GM20000 (cell line): Measurements from ENCODE around the gene TMTC3.
"Not testable (repeated sequence)": the region's sequence is repeated elsewhere in the genome, so short reads cannot be mapped to it uniquely, and the experiment has no call there.

ENCODE experiments used
- DNase-seq: peaks from one replicate; pipeline ENCODE4 v3.0.0; 2012; ENCODE audit warnings: low spot score
- CTCF ChIP-seq: IDR thresholded peaks from 2 replicates; pipeline ENCODE4 v1.5.1; 2012; ENCODE audit warnings: mild to moderate bottlenecking, control low read depth; ENCODE audit errors: extremely low read depth, missing control alignments

Gene TMTC3

GRCh38 chr12:88127099-88127498 is 15.0 kb upstream of the TMTC3 start:
- no peak for TF ChIP-seq CTCF
- DNase-seq = no peak

GRCh38 chr12:88127855-88128254 is 14.3 kb upstream of the TMTC3 start:
- DNase-seq = no peak
- TF ChIP-seq CTCF = no peak

- TF ChIP-seq CTCF = no peak
These were observed 9.7 kb upstream of the TMTC3 start for GRCh38 chr12:88132392-88132791.

GRCh38 chr12:88133181-88133580 is 8.9 kb upstream of the TMTC3 start:
- not testable (repeated sequence) for DNase-seq

More at GRCh38 chr12:88132392-88132791, 9.7 kb upstream of the TMTC3 start:
- no peak for DNase-seq

GRCh38 chr12:88139711-88140110 is 2.4 kb upstream of the TMTC3 start:
- not testable (repeated sequence) for DNase-seq

GRCh38 chr12:88141425-88141773 is 708 bp upstream of the TMTC3 start:
- DNase-seq = no peak
- TF ChIP-seq CTCF = no peak

- no peak for TF ChIP-seq CTCF
- DNase-seq = peak; percentile 8
These were observed 494 bp downstream of the TMTC3 start for GRCh38 chr12:88142610-88142991.

- DNase-seq = no peak
These were observed 1.9 kb downstream of the TMTC3 start for GRCh38 chr12:88144037-88144436.

More at GRCh38 chr12:88144037-88144436, 1.9 kb downstream of the TMTC3 start:
- TF ChIP-seq CTCF = no peak
